Measurements from ENCODE around the gene MUC3A.

DNA sequence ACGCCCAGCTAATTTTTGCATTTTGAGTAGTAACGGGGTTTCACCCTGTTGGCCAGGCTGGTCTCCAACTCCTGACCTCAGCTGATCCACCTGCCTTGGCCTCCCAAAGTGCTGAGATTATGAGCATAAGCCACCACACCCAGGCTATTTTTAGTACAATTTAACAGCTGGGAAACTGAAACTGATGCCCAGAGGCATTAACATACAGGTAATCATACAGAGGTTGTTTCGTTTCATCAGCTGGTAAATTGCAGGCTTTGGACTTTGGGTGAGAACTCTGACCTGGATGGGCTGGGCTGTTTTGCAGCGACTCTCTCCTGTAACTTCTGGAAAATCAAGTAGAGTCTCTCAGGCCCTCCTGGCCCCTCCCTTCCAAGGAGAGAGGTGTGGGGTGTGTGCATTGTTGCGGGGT lies 47.4 kb upstream of the MUC3A start:
- TF ChIP-seq, protein P1, sequence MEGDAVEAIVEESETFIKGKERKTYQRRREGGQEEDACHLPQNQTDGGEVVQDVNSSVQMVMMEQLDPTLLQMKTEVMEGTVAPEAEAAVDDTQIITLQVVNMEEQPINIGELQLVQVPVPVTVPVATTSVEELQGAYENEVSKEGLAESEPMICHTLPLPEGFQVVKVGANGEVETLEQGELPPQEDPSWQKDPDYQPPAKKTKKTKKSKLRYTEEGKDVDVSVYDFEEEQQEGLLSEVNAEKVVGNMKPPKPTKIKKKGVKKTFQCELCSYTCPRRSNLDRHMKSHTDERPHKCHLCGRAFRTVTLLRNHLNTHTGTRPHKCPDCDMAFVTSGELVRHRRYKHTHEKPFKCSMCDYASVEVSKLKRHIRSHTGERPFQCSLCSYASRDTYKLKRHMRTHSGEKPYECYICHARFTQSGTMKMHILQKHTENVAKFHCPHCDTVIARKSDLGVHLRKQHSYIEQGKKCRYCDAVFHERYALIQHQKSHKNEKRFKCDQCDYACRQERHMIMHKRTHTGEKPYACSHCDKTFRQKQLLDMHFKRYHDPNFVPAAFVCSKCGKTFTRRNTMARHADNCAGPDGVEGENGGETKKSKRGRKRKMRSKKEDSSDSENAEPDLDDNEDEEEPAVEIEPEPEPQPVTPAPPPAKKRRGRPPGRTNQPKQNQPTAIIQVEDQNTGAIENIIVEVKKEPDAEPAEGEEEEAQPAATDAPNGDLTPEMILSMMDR (IDR thresholded peaks at IDR 0.05) = no peak
- TF ChIP-seq POLR2AphosphoS5 (IDR thresholded peaks at IDR 0.05) (no peak), POLR2A (IDR thresholded peaks at IDR 0.05) (no peak)

Data from prostate gland (tissue), 2 donors.